Urinary bladder (tissue), 4 donors: ENCODE measurements around the gene SESN3. TPM values are rescaled to one million over a fixed set of nuclear protein-coding genes. Genes with fewer than 3 reads are reported as not detected.

ENCODE experiments used
- DNase-seq: peaks from one replicate; pipeline ENCODE4 v3.0.0-alpha.2; 2015; ENCODE audit errors: extremely low spot score
- H3K27ac ChIP-seq: one replicate; pipeline ENCODE4 v1.5.1; 2013; ENCODE audit warnings: low read depth, mild to moderate bottlenecking, moderate library complexity
- H3K36me3 ChIP-seq: one replicate; pipeline ENCODE4 v1.6.1; 2013; ENCODE audit warnings: mild to moderate bottlenecking, moderate library complexity; ENCODE audit not compliant: insufficient read depth
- H3K4me1 ChIP-seq: one replicate; pipeline ENCODE4 v1.6.1; 2013; ENCODE audit warnings: mild to moderate bottlenecking, moderate library complexity; ENCODE audit not compliant: insufficient read depth
- H3K4me3 ChIP-seq: one replicate; pipeline ENCODE4 v1.5.1; 2013; ENCODE audit warnings: low read depth, low read length
- WGBS: extraction: QIAGEN DNeasy Blood & Tissue Kit; methylation state at CpG from one replicate; pipeline ENCODE4 v1.1.7; 2013; 5-methylcytosine and 5-hydroxymethylcytosine counted together
- polyA plus RNA-seq: library from polyadenylated mRNA; stranded (reverse); fragments of 200-250 nt; gene quantifications from one replicate; pipeline ENCODE4 v1.2.3, GENCODE V29; 2013
- total RNA-seq: library from RNA; depleted of rRNA; stranded (reverse); fragments of >200 nt; gene quantifications from one replicate; pipeline ENCODE4 v1.2.3, GENCODE V29; 2014
- donor health status: healthy with polysubstance abuse.
- donor health status: healthy.

SESN3 gene
- total and polyA plus RNA-seq, 2 donors, result 6.1 to 165 TPM

DNA sequence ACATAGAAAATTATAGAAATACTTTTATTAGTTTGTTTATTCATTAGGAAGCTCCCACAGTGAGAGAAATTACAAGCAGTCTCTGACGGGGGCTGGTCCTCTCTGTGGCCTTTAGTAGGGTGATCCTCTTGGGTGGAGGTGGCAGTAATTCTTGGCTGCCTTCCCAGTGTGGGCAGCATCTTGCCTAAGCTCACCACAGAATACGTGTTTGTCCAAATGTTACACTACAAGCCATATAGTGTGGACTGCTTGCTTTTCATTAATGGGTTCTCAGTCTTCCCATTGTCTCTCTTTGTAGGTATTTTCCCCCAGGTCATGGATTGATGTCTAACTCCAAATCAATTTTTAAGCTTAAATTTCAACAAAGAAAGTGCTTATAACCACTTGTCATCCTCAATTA, 98.0 kb downstream of the SESN3 start:
- Histone ChIP-seq H3K4me1 (peaks cover 5% of the 10 kb centered on the region), H3K27ac (no peak overlapping the region), H3K36me3 (peaks cover 4% of the 10 kb centered on the region), H3K4me3 (no peak overlapping the region)
- WGBS, result 69% methylated on average over 2 of the region's 2 CpGs
- no peak for DNase-seq

DNA sequence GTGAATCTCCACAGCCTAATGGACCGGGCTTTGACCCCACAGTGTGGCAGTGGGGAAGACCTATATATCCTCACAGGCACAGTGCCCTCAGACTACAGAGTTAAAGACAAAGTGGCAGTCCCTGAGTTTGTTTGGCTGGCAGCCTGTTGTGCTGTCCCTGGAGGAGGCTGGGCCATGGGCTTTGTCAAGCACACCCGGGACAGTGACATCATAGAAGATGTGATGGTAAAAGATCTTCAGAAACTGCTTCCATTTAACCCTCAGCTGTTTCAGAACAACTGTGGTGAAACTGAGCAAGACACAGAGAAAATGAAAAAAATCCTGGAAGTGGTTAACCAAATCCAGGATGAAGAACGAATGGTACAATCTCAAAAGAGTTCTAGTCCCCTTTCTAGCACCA, 102.4 kb downstream of the SESN3 start:
- 93% methylated on average over 3 of the region's 3 CpGs for WGBS
- Histone ChIP-seq H3K4me1 (no peaks in the 10 kb centered on the region), H3K4me3 (no peak overlapping the region), H3K27ac (no peak overlapping the region), H3K36me3 (peaks cover 4% of the 10 kb centered on the region)
- DNase-seq, result no peak

DNA sequence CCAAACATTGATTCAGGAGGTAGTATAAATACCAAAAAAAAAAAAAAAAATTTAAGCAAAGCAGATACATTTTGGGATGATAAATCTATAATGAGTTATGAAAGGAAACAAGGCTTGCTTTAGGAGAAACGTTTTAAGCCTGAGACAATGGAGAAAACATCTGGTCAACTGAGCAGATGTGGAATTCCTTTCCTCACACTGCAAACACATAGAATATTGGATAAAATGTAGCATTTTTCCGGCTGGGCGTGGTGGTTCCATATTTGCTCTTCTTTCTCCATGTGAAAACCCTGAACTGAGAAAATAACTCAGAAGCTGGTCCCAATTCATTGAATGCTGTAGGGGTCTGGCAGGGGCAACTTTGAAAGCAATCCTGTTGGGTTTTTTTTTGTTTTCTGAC, 107.4 kb downstream of the SESN3 start:
- H3K36me3 ChIP-seq, result no peaks in the 10 kb centered on the region
- H3K4me1 ChIP-seq, result no peaks in the 10 kb centered on the region
- H3K4me3 ChIP-seq, result no peak overlapping the region
- no peak for DNase-seq
- H3K27ac ChIP-seq, result no peak overlapping the region
- 73% methylated on average over 3 of the region's 3 CpGs for WGBS

DNA sequence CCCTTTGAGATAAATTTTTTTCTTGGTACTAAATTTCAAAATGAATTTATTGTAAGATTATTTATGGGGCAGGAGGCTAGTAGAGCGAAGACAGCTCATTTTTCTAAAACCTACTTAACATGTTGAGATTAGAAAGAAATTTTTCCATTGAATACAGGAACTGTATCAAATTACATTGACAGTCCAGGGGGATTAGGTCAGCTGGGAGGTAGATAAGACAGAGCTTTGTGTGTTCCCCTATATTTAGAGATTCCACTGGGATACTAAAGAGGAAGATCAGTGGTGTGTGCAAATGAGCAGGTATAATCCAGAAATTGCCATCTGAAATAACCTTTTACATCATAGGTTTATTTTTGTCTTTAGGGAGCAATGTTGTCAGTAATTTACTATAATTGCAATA, 109.3 kb downstream of the SESN3 start:
- H3K27ac ChIP-seq, result no peak overlapping the region
- WGBS, result 90% methylated on average over 1 of the region's 1 CpG
- no peaks in the 10 kb centered on the region for H3K36me3 ChIP-seq
- no peaks in the 10 kb centered on the region for H3K4me1 ChIP-seq
- DNase-seq, result no peak
- H3K4me3 ChIP-seq, result no peak overlapping the region

DNA sequence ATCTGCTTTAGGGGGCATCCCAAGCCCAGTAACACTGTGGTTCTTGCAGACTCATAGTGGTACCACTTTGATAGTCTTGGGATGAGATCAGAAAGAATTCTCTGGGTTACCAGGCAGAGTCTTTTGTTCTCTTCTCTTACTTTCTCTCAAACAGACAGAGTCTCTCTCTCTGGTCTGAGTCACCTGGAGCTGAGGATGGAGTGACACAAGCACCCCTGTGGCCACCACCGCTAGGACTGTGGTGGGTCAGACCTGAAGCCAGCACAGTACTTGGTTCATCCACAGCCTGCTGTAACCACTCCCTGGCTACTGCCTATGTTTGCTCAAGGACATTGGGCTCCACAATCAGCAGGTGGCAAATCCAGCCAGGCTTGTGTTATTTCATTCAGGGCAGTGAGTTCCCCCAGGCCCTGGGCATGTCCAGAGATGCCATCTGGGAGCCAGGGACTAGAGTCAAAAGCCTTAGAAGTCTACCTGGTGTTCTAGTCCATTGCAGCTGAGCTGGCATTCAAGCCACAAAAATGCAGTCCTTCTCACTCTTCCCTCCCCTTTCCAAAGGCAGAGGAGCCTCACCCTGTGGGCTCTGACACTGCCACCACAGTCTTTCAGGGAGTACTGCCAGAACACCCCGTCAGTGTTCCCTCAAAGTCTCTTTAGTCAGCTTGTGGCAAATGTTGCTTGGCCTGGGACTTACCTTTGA, 111.5 kb downstream of the SESN3 start:
- Histone ChIP-seq H3K4me3 (no peak overlapping the region), H3K36me3 (no peaks in the 10 kb centered on the region), H3K4me1 (no peaks in the 10 kb centered on the region), H3K27ac (no peak overlapping the region)
- no peak for DNase-seq
- 93% methylated on average over 2 of the region's 2 CpGs for WGBS

DNA sequence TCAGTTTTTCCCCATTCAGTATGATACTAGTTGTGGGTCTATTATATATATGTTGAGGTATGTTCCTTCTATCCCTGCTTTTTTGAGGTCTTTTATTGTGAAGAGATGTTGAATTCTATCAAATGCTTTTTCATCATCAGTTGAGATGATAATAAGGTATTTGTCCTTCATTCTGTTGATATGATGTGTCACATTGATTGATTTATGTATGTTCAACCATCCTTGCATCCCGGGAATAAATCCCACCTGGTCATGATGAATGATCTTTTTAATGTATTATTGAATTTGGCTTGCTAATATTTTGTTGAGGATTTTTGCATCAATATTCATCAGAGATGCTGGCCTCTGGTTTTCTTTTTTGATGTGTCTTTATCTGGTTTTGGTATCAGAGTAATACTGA, 115.4 kb downstream of the SESN3 start:
- no peak for DNase-seq
- H3K4me3 ChIP-seq, result no peak overlapping the region
- H3K27ac ChIP-seq, result no peak overlapping the region
- no peaks in the 10 kb centered on the region for H3K36me3 ChIP-seq
- H3K4me1 ChIP-seq, result no peaks in the 10 kb centered on the region
- WGBS, result 88% methylated on average over 1 of the region's 1 CpG

Other genes starting within 250 kb of the SESN3 start
- gene KDM4E, start 205.9 kb downstream of the SESN3 start, total RNA-seq, result not detected
- gene KDM4E, start 205.9 kb downstream of the SESN3 start, polyA plus RNA-seq, result not detected
- gene KDM4F, start 181.8 kb downstream of the SESN3 start, total RNA-seq, result not detected
- not detected for gene KDM4F, start 181.8 kb downstream of the SESN3 start, polyA plus RNA-seq
- 30.2 TPM for gene SRSF8, start 164.3 kb downstream of the SESN3 start, total RNA-seq
- gene SRSF8, start 164.3 kb downstream of the SESN3 start, polyA plus RNA-seq, result 36.6 TPM
- gene ENDOD1, start 141.4 kb downstream of the SESN3 start, total RNA-seq, result 34.3 TPM
- 23.9 TPM for gene ENDOD1, start 141.4 kb downstream of the SESN3 start, polyA plus RNA-seq